Mesendoderm (in vitro differentiated cells): Measurements from ENCODE around the gene ALOX15B.

Experiments used
- DNase-seq: peaks from one replicate; pipeline ENCODE4 v3.0.0; 2013
- H2AK5ac ChIP-seq: 2 replicates; pipeline ENCODE4 v1.6.1; 2013; ENCODE audit warnings: low read length, inconsistent platforms
- H2BK120ac ChIP-seq: 2 replicates; pipeline ENCODE4 v1.6.1; 2013; ENCODE audit warnings: low read depth, mild to moderate bottlenecking, low read length, moderate library complexity, mixed read lengths
- H2BK15ac ChIP-seq: replicated peaks from 2 replicates; pipeline ENCODE4 v1.6.1; 2013; ENCODE audit warnings: low read depth, mild to moderate bottlenecking, moderate library complexity
- H2BK5ac ChIP-seq: 2 replicates; pipeline ENCODE4 v1.6.1; 2013; ENCODE audit warnings: low read length, inconsistent platforms
- H3K18ac ChIP-seq: 2 replicates; pipeline ENCODE4 v1.6.1; 2013; ENCODE audit warnings: mild to moderate bottlenecking, low read length, mixed read lengths
- H3K23ac ChIP-seq: one replicate; pipeline ENCODE4 v1.6.1; 2013; ENCODE audit warnings: low read length
- H3K27ac ChIP-seq: 2 replicates; pipeline ENCODE4 v1.5.1; 2013; ENCODE audit warnings: low read depth, mild to moderate bottlenecking, inconsistent platforms, low read length, moderate library complexity
- H3K27me3 ChIP-seq: 2 replicates; pipeline ENCODE4 v1.6.1; 2013; ENCODE audit warnings: low read length, control low read depth, mild to moderate bottlenecking, inconsistent platforms; ENCODE audit not compliant: insufficient read depth, poor library complexity
- H3K36me3 ChIP-seq: 2 replicates; pipeline ENCODE4 v1.6.1; 2013; ENCODE audit warnings: low read length, inconsistent platforms; ENCODE audit not compliant: control insufficient read depth, insufficient read depth
- H3K4ac ChIP-seq: one replicate; pipeline ENCODE4 v1.6.1; 2013; ENCODE audit warnings: low read depth, mild to moderate bottlenecking, low read length, moderate library complexity
- H3K4me1 ChIP-seq: 2 replicates; pipeline ENCODE4 v1.6.1; 2013; ENCODE audit warnings: low read depth, low read length, inconsistent platforms; ENCODE audit not compliant: control insufficient read depth
- H3K4me2 ChIP-seq: 2 replicates; pipeline ENCODE4 v1.6.1; 2013; ENCODE audit warnings: low read length
- H3K4me3 ChIP-seq: 2 replicates; pipeline ENCODE4 v1.5.1; 2013; ENCODE audit warnings: mild to moderate bottlenecking, low read length
- H3K56ac ChIP-seq: one replicate; pipeline ENCODE4 v1.6.1; 2013; ENCODE audit warnings: low read length
- H3K79me1 ChIP-seq: 2 replicates; pipeline ENCODE4 v1.6.1; 2013; ENCODE audit warnings: low read length, inconsistent platforms
- H3K79me2 ChIP-seq: 2 replicates; pipeline ENCODE4 v1.6.1; 2013; ENCODE audit warnings: mild to moderate bottlenecking, low read length; ENCODE audit not compliant: control insufficient read depth, insufficient read depth
- H3K9ac ChIP-seq: 2 replicates; pipeline ENCODE4 v1.6.1; 2013; ENCODE audit warnings: low read length, inconsistent platforms
- H4K5ac ChIP-seq: one replicate; pipeline ENCODE4 v1.6.1; 2013; ENCODE audit warnings: low read length
- H4K8ac ChIP-seq: one replicate; pipeline ENCODE4 v1.6.1; 2013; ENCODE audit warnings: low read depth, mild to moderate bottlenecking, control low read depth, low read length, moderate library complexity
- WGBS: extraction: QIAGEN DNeasy Blood & Tissue Kit; methylation state at CpG from one replicate; pipeline ENCODE4 v1.1.7; 2013; ENCODE audit warnings: low lambda C conversion rate, missing lambda C conversion rate; ENCODE audit not compliant: insufficient coverage; ENCODE audit errors: extremely low coverage; 5-methylcytosine and 5-hydroxymethylcytosine counted together

ALOX15B gene

DNA sequence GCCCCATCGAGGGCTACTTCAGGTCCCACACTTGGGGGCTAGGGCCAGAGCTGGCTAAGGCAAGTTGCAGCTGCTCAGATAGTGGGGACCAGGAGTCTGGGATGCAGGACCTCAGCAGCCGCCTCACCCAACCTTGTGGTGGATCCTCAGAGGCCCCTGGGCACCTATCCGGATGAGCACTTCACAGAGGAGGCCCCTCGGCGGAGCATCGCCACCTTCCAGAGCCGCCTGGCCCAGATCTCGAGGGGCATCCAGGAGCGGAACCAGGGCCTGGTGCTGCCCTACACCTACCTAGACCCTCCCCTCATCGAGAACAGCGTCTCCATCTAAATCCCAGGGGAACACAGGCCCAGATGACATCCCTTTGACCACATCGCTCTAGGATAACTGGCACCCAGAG lies 9.4 kb downstream of the ALOX15B start:
- H3K9ac ChIP-seq = no peak overlapping the region
- no peaks in the 10 kb centered on the region for H3K4me1 ChIP-seq
- H4K5ac ChIP-seq = no peak overlapping the region
- no CpG with 5 or more reads among the region's 12 CpGs for WGBS
- H3K4me3 ChIP-seq = no peak overlapping the region
- no peak overlapping the region for H3K4ac ChIP-seq
- no peak overlapping the region for H3K56ac ChIP-seq
- no peaks in the 10 kb centered on the region for H3K36me3 ChIP-seq
- no peak overlapping the region for H2AK5ac ChIP-seq
- DNase-seq = no peak
- H3K23ac ChIP-seq = no peak overlapping the region
- no peak overlapping the region for H4K8ac ChIP-seq
- H3K27me3 ChIP-seq = no peaks in the 10 kb centered on the region
- no peak overlapping the region for H2BK120ac ChIP-seq
- no peak overlapping the region for H3K4me2 ChIP-seq
- no peak overlapping the region for H2BK5ac ChIP-seq
- no peak overlapping the region for H3K18ac ChIP-seq
- no peaks in the 10 kb centered on the region for H3K79me2 ChIP-seq
- no peak overlapping the region for H2BK15ac ChIP-seq
- H3K27ac ChIP-seq = no peak overlapping the region
- no peaks in the 10 kb centered on the region for H3K79me1 ChIP-seq

DNA sequence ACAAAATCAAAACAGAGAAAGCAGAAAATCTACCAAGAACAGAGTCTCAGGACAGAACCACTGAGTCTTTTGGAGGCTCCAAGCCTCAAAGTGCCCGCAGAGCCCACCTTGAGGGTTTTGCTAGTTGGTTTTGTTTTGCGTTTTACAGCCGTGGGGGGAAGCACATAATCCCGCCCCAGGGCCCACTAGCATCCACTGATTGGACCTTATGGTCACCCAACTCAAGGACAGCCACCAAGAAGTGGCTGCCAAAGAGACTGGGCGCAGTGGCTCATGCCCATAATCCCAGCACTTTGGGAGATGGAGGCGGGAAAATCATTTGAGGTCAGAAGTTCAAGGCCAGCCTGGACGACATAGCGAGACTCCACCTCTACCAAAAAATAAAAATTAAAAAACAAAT lies 9.9 kb downstream of the ALOX15B start:
- H2AK5ac ChIP-seq = no peak overlapping the region
- no peak overlapping the region for H2BK15ac ChIP-seq
- H3K4me1 ChIP-seq = no peaks in the 10 kb centered on the region
- no peaks in the 10 kb centered on the region for H3K36me3 ChIP-seq
- no peaks in the 10 kb centered on the region for H3K79me1 ChIP-seq
- H3K4me2 ChIP-seq = no peak overlapping the region
- H3K79me2 ChIP-seq = no peaks in the 10 kb centered on the region
- H3K23ac ChIP-seq = no peak overlapping the region
- H2BK120ac ChIP-seq = no peak overlapping the region
- H3K56ac ChIP-seq = no peak overlapping the region
- H3K9ac ChIP-seq = no peak overlapping the region
- no peak overlapping the region for H3K4ac ChIP-seq
- no peak overlapping the region for H3K18ac ChIP-seq
- no peak overlapping the region for H3K27ac ChIP-seq
- WGBS = no CpG with 5 or more reads among the region's 8 CpGs
- no peak overlapping the region for H4K5ac ChIP-seq
- no peak for DNase-seq
- no peak overlapping the region for H2BK5ac ChIP-seq
- no peak overlapping the region for H4K8ac ChIP-seq
- H3K4me3 ChIP-seq = no peak overlapping the region
- no peaks in the 10 kb centered on the region for H3K27me3 ChIP-seq

DNA sequence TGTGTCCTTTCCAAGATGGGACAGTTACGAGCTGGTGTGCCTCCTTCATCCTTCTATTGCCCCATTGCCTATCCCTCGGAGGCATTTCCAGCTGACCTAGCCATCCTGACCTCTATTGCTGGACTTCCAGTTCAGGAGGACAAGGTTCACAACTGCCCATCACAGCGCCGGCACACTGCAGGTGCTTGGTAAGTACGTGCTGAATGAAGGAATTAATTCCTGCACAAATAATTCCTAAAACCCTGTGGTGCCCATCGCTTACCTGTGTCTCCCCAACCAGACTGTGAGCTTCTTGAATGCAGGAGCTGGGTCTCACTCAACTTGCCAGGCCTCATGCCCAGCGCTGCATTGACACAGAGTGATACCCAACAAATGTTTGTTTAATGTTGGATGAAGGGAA lies 13.0 kb downstream of the ALOX15B start:
- WGBS = no CpG with 5 or more reads among the region's 7 CpGs

DNA sequence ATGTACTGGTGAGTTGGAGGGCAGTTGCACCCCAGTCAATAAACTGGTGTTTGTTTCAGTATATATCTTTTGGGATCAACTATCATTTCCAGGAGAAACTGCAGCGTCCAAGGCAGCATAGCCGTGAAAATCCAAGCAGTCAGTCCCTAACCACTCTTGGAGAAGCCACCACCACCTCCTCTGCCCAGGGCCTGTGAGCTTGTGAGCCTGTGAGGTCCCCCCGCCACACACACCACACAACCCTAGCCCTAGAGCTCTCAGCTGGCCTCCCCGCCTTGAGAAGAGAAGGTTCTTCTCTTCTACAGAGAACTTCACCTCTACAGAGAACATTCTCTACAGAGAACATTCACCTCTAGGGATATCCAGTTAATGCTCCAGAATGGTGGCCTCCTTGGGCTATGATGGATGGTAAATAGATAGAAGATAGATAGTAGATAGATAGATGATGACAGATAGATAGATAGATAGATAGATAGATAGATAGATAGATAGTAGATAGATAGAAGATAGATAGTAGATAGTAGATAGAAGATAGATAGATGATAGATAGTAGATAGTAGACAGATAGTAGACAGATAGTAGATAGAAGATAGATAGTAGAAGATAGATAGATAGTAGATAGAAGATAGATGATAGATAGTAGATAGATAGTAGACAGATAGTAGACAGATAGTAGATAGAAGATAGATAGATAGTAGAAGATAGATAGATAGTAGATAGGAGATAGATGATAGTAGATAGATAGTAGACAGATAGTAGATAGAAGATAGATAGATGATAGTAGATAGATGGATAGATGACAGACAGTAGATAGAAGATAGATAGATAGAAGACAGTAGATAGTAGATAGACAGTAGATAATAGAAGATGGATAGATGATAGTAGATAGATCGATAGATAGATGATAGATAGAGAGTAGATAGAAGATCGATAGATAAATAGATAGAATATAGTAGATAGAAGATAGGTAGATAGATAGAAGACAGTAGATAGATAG lies 13.7 kb downstream of the ALOX15B start:
- no peaks in the 10 kb centered on the region for H3K79me1 ChIP-seq
- no peaks in the 10 kb centered on the region for H3K4me1 ChIP-seq
- no peaks in the 10 kb centered on the region for H3K79me2 ChIP-seq
- no peak overlapping the region for H3K9ac ChIP-seq
- H3K18ac ChIP-seq = no peak overlapping the region
- H2BK120ac ChIP-seq = no peak overlapping the region
- no peak overlapping the region for H3K4ac ChIP-seq
- no peak overlapping the region for H3K27ac ChIP-seq
- H2BK15ac ChIP-seq = no peak overlapping the region
- 100% methylated on average over 2 of the region's 6 CpGs for WGBS
- H3K4me3 ChIP-seq = no peak overlapping the region
- no peak for DNase-seq
- no peak overlapping the region for H3K56ac ChIP-seq
- H2BK5ac ChIP-seq = no peak overlapping the region
- no peak overlapping the region for H2AK5ac ChIP-seq
- no peak overlapping the region for H4K8ac ChIP-seq
- no peak overlapping the region for H3K23ac ChIP-seq
- no peaks in the 10 kb centered on the region for H3K27me3 ChIP-seq
- H4K5ac ChIP-seq = no peak overlapping the region
- H3K4me2 ChIP-seq = no peak overlapping the region
- H3K36me3 ChIP-seq = no peaks in the 10 kb centered on the region

More for the DNA sequence above, 13.0 kb downstream of the ALOX15B start:
- no peak overlapping the region for H2BK15ac ChIP-seq
- H2AK5ac ChIP-seq = no peak overlapping the region
- DNase-seq = no peak
- H3K4me3 ChIP-seq = no peak overlapping the region
- H3K4me1 ChIP-seq = no peaks in the 10 kb centered on the region
- no peak overlapping the region for H2BK120ac ChIP-seq
- no peak overlapping the region for H3K18ac ChIP-seq
- H3K4ac ChIP-seq = no peak overlapping the region
- no peak overlapping the region for H3K9ac ChIP-seq
- no peak overlapping the region for H3K56ac ChIP-seq
- no peaks in the 10 kb centered on the region for H3K79me1 ChIP-seq
- no peak overlapping the region for H4K5ac ChIP-seq
- no peak overlapping the region for H3K4me2 ChIP-seq
- no peak overlapping the region for H3K23ac ChIP-seq
- H4K8ac ChIP-seq = no peak overlapping the region
- H3K79me2 ChIP-seq = no peaks in the 10 kb centered on the region
- no peaks in the 10 kb centered on the region for H3K27me3 ChIP-seq
- no peak overlapping the region for H3K27ac ChIP-seq
- no peak overlapping the region for H2BK5ac ChIP-seq
- no peaks in the 10 kb centered on the region for H3K36me3 ChIP-seq

DNA sequence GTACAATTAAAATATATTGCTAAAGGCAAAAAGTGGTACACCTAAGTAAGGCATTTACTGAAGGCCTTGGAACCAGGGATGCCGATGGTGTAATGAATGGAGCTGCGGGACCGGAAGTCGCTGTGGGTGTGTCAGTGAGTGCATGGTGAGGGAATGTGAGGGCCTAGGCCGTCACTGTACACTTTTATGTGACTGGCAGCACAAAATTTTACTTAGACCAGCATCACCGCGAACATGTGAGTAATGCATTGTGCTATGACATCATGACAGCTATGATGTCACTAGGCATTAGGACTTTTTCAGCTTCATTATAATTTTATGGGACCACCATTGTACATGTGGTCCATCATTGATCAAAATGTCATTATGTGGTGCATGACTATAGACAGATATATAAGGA lies 14.7 kb downstream of the ALOX15B start:
- Histone ChIP-seq H3K27ac (no peak overlapping the region), H3K79me2 (no peaks in the 10 kb centered on the region), H4K5ac (no peak overlapping the region), H3K9ac (no peak overlapping the region), H3K27me3 (no peaks in the 10 kb centered on the region), H3K18ac (no peak overlapping the region), H3K4me1 (no peaks in the 10 kb centered on the region), H3K56ac (no peak overlapping the region), H2BK15ac (no peak overlapping the region), H4K8ac (no peak overlapping the region), H3K4me2 (no peak overlapping the region), H2BK5ac (no peak overlapping the region), H3K79me1 (no peaks in the 10 kb centered on the region), H2AK5ac (no peak overlapping the region), H3K4ac (no peak overlapping the region), H3K23ac (no peak overlapping the region), H3K36me3 (no peaks in the 10 kb centered on the region), H3K4me3 (no peak overlapping the region), H2BK120ac (no peak overlapping the region)
- WGBS = no CpG with 5 or more reads among the region's 7 CpGs
- DNase-seq = no peak
